ENCODE measurements around the gene UBXN2A. TPM values are rescaled to one million over a fixed set of nuclear protein-coding genes. Genes with fewer than 3 reads are reported as not detected.
"Not testable (repeated sequence)": the region's sequence is repeated elsewhere in the genome, so short reads cannot be mapped to it uniquely, and the experiment has no call there.

Gene UBXN2A
- polyA plus RNA-seq, 1 donor, result 17.6 TPM

DNA sequence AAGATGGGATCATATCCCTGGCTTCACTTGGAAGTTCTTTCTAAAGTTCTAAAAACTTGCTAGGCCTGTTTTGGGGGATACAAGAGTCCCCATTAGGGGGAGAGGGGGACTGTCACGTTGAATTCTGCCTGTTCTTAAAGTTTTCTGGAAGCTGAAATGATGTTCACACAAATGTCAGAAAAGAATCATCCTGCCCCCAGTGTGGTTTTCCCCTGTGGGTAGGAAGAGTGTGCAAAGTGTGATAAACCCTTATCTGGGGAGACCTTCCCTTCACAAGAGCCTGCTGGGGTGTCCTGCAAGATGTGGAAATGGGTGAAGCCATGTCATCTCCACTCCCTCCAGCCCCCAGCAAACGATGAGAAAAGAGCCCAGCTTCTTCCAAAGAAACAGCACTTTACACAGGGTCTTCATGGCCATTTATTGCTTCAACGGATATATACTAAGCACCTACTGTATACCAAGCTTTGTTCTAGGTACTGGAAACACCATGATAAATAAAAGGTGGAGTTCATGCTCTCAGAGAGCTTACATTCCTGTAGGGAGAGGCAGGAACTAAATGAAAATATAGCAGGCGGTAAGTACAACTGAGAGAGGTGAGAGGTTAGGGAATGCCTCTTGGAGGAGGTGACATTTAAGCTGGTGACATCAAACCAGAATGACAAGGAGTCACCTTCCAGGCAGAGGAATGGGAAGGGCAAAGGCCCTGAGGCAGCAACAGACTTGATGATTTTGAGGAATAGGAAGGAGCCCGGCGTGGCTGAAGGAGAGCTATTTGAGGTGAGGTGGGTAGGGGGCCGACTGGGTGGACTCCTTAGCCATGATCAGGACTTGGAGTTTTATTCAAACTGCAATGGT, 71.2 kb downstream of the UBXN2A start:
- DNase-seq (ENCODE audit: low read depth), result no peak

DNA sequence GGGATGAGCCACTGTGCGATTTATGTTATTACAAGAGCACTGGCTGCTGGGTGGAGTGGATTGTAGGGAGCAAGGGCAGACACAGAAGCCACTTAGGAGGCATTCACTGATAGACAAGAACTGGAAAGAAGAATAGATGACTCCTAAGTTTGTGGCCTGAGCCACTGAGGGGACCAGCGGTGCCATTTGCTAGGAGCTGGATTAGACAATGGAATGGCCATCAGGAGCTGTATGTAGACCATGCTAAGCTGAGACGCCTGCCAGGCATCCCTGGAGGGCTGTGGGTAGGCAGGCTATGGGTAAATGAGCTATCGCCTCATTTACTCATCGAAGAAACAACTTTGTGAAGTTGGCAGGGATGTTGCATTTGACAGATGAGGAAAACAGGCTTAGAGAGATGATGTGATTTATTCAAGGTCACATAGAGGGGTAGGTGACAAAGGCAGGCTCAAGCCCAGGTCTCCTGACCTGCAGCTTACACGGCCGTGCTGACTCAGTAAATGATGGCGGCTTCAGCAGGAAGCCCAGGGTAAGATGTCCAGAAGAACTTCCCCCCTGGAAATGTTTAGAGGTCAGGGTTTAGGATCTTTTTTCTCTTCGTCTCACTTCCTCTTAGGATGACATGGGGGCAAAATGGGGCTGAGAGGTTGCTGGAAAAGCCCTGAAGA, 72.4 kb downstream of the UBXN2A start:
- DNase-seq (ENCODE audit: low read depth), result no peak

- not testable (repeated sequence) for DNase-seq (ENCODE audit: low read depth)
Measured at GRCh38 chr2:24014902-24015301, 74.6 kb downstream of the UBXN2A start.

DNA sequence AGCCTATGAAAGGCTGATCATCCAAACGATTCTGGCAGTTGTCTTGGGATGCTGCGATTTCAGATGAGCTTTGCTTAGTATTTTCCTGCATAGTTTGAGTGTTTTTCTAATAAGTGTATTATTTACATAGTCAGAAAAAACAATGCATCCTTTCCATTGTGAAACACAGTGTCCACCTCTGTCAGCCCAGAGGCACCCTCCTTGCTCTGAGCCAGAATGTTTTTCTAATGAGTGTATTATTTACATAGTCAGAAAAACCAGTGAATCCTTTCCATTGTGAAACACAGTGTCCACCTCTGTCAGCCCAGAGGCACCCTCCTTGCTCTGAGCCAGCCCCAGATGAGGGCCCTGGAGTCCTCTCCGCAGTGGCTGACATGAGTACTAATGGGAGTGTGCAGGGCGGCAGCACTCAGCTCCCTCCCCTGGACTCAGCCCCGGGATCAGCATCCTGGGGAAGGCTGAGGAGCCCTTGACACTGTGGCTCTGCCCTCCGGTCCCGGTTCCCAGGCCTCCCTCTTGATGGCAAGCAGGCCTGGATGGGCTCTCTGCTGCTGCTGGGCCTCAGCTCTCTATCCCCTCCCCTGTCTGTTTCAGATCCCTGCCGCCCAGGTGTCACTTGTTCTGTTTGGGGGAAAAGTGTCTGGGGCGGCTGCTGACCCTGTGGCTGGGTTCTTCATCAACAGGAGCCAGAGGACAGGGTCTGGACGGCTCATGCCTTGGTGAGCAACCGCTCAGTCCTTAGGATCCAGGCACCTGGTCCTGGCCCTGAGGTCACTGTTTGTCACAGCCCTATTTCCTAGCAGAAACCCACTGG, 75.5 kb downstream of the UBXN2A start:
- DNase-seq (ENCODE audit: low read depth), result no peak

- no peak for DNase-seq (ENCODE audit: low read depth)
Measured at GRCh38 chr2:24016376-24016761, 76.1 kb downstream of the UBXN2A start.

DNA sequence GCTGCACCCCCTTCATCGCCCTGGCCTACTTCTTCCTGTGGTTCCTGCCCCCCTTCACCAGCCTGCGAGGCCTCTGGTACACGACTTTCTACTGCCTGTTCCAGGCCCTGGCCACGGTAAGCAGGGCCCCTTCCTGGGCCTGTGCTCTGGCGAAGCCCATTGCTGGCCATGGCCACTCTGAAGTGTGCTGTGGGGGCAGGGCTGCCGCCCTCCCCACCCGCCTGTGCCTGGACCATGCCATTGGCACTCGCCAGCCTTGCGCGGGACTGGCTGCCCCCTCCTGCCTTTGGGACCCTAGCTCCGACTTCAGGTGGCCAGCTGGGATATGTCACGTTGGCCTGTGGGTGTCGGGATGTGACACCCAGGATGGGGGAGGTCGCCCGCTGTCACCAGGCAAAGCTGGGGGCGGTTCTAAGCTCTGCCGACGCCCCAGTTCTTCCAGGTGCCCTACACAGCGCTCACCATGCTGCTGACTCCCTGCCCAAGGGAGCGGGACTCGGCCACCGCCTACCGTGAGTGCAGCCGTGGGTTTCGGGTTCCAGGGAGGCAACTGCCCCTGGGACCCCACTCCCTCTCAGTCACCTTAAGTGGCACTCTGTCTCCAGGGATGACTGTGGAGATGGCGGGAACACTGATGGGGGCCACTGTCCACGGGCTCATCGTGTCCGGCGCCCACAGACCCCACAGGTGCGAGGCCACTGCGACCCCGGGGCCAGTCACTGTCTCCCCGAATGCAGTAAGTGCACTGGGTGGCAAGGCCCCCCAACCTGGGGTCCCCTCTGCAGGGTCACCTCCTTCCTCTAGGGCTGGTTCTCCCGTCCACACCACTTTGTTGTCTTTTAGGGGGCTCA, 76.8 kb downstream of the UBXN2A start:
- DNase-seq (ENCODE audit: low read depth), result no peak

DNA sequence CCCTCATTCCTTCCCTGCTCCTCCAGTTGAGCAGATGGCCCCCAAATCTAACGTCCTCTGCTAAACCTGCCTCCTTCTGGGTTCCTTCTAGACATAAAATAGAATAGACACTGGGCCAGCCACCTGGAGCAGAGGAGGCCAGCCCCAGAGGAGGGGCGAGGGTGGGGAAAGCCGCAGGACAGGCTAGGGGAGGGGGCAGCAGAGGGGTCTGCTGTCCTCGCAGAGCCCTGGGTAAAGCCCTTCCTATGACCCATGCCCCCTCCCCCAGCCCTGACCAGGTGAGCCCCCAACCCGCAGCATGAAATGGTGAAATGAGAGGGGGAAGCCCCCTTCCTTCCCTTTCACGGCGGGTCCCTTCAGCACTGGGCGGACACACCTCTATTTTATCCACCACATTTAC, 77.4 kb downstream of the UBXN2A start:
- DNase-seq (ENCODE audit: low read depth), result no peak

DNA sequence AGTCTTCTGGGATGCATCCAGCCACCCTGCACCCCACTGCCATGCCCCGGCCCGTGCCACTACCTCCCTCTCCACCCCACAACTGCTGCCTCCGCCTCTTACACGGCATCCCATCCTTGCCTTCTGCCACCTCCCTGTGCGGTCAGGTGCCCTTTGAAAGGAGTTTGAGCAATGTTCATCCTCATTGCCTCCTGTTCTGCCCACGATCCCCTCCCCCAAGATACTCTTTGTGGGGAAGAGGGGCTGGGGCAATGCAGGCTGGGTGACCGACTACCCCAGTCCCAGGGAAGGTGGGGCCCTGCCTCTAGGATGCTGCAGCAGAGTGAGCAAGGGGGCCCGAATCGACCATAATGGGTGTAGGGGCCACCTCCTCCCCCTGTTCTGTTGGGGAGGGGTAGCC, 78.0 kb downstream of the UBXN2A start:
- no peak for DNase-seq (ENCODE audit: low read depth)

GRCh38 chr2:24019729-24020128, 79.5 kb downstream of the UBXN2A start:
- DNase-seq (ENCODE audit: low read depth), result no peak

GRCh38 chr2:24020244-24020643, 80.0 kb downstream of the UBXN2A start:
- DNase-seq (ENCODE audit: low read depth), result no peak

- no peak for DNase-seq (ENCODE audit: low read depth)
Measured at GRCh38 chr2:24021122-24021998, 81.1 kb downstream of the UBXN2A start.

DNA sequence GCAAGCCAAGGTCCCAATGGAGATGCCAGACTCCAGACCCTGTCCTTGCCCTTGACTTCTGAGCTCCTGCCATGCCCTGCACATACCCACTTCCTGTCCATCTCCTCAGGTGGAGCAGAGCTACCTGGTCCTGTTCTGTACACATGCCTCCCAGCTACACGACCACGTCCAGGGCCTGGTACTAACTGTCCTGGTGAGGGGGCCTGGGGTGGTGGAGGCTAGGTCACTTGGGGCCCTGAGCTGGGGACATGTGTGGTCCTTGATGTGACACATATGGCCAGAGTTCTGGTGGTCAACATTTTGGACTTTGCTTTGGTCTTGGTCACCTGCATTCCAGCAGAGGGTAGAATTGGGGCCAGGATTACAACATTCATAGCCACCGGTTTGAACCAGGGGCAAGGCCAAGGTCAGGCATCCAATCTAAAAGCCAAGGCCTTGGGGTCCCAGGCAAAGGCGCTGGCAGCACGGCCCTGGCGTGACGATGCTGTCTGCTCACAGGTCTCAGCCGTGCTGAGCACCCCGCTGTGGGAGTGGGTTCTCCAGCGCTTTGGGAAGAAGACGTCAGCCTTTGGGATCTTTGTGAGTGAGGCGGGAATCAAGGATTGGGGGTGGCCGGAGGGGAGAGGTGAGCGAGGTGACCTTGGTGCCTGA, 82.2 kb downstream of the UBXN2A start:
- DNase-seq (ENCODE audit: low read depth), result no peak

GRCh38 chr2:24022975-24023575, 82.8 kb downstream of the UBXN2A start:
- DNase-seq (ENCODE audit: low read depth), result no peak

DNA sequence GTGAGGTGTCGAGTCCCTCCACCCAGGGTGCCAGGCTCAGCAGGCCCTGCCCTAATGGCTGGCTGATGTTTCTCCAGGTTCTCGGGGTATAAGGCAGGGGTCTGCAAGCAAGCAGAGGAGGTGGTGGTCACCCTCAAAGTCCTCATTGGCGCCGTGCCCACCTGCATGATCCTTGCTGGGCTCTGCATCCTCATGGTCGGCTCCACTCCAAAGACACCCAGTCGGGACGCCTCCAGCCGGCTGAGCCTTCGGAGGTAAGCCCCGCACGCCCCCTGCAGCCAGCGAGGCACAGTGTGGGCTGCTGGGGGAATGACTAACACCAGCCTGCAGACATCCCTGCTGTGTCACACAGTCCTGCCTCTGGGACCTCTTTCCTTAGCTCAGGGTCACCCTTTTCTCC, 83.8 kb downstream of the UBXN2A start:
- no peak for DNase-seq (ENCODE audit: low read depth)

GRCh38 chr2:24024996-24025663, 84.9 kb downstream of the UBXN2A start:
- no peak for DNase-seq (ENCODE audit: low read depth)

- DNase-seq (ENCODE audit: low read depth), result no peak
Measured at GRCh38 chr2:24026233-24026632, 86.0 kb downstream of the UBXN2A start.

DNA sequence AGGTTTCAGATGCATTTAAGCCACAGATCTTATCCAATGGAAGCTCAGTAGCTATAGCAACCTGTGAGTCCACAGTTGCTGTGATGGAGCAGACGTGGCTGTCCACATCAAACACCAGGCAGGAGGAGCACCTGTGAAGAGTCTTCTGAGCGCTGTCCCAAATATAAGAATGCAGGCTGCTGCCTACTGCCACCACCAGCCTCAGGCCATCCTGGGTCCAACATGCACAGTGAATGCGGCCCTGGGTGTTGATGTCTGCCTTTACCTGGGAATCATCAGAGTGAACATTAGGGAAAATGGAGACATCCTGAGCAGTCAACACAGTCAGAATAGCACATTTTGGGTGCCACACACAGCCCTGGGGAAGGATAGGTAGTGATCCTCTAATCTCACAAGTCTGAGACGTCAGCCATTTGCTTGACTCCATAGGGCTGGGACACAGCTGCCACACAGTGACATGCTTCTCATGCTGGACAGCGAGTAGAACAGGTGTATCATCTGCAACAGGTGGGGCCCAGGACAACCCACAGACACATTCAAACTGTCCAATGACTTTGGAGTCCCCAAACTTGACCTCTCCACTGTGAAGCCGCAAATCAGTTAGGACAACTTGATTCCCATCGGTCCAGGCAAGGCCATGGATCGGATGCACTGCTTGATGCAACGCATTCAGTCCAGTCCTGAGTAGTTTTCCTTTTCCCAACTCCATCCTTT, 98.7 kb downstream of the UBXN2A start:
- DNase-seq (ENCODE audit: low read depth), result no peak

DNA sequence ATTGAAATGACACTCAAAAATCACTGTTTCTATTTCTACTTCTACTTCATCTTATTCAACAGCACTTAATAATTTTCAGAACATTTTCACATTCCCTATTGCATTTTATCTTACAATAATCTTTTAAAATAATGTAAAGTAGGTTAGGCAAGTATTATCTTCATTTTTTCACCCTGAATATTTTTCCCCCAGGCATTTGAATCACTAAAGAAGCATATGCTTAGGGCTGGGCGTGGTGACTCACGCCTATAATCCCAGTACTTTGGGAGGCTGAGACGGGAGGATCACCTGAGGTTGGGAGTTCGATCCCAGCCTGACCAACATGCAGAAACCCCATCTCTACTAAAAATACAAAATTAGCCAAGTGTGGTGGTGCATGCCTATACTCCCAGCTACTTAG, 100.2 kb downstream of the UBXN2A start:
- no peak for DNase-seq (ENCODE audit: low read depth)
